ENCODE measurements around the gene ALOXE3.
"Not testable (repeated sequence)": the region's sequence is repeated elsewhere in the genome, so short reads cannot be mapped to it uniquely, and the experiment has no call there.

The ALOXE3 gene

DNA sequence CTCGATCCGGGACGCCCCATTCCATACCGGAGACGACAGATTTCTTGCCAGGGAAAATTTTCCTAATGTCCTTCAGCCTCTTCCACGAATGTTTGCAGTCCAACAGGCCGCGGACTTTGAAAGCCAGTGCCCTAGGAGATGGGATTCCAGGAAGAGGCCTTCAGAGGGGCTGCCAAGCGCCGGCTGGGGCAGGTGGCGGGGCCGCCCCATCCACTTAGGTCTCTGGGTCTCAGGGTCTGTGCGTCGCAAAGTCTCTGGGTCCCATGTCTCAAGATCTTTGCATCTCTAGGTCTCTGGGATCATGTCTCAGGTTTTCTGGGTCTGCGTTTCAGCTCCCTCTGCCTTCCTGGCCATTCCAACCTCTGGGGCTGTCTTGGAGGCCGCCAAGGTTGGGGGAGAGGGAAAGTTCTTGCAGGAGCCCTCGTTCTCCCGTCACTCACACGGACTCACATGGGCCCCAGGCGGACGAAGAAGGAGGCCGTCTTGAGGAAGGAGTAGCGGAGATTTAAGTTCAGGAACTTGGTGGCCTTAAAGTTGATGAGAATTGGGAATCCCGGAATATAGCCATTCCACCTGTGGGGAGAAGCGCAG, 38.0 kb downstream of the ALOXE3 start:
- no peak for DNase-seq (ENCODE audit: extremely low spot score)
- no peak for TF ChIP-seq BHLHE40 (IDR thresholded peaks at IDR 0.05; ENCODE audit: borderline replicate concordance)
- TF ChIP-seq L3MBTL2 (conservative IDR thresholded peaks at IDR 0.05), result peak; percentile 60; the same call in 1 of the 2 replicates
- POLR2A ChIA-PET, result interaction anchor here (1.0 kb wide), 1 partner anchor 18 kb away, joined by 4 read pairs; no protein-coding TSS in a partner anchor
- CTCF ChIA-PET, result interaction anchor here (0.6 to 2.1 kb wide), 5 partner anchors 10 to 838 kb away, joined by 3 to 8 read pairs (median 3); no protein-coding TSS in a partner anchor

DNA sequence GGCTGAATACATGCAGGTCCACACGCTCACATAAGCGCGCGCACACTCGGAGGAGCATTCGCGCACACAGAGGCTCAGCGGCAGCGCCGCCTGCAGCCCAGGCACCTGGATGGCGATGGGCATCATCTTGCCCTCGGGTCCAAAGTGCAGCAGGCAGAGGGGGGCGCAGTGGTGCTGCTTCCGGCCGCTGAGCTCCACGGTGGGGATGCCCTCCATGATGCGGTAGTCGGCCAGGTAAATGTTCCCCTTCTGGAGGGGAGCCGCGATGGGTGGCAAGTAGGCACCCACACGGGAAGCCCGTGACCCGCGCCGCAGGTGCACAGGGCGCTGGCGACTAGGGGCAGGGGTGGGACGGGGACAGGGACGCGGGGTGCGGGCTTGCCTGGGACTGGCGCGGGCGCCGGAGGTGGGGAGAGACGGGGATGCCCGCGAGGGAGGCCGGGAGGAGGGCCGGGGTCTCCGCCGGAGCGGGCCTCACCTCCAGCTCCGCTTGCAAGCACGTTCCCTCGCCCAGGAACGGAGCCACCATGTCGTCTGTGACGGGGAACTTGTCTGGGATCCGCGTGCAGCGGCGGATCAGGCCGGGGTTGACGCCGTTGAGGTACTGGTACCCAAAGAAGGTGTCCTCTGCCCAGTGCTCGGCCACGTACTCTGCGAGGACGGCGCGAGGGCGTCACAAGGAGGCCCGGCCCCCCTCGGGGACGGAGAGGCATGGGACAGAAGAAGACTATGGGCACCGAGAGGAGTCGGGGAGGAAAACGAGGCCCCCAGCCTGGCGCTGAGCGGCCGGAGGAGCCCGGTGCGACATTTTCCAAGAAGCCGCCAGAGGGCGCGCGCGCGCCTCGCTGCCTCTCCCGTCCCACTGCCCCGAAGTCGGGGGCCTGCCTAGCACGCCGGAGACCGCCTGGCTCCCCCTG, 38.8 kb downstream of the ALOXE3 start:
- POLR2A ChIA-PET, result interaction anchor here (0.7 to 1.0 kb wide), 3 partner anchors 11 to 18 kb away, joined by 4 read pairs; no protein-coding TSS in a partner anchor
- TF ChIP-seq ELF4 (IDR thresholded peaks at IDR 0.05), result no peak
- TF ChIP-seq L3MBTL2 (conservative IDR thresholded peaks at IDR 0.05), result peak; percentile 59
- TF ChIP-seq SUZ12 (IDR thresholded peaks at IDR 0.05), result no peak
- no peak for TF ChIP-seq LEF1 (IDR thresholded peaks at IDR 0.05; ENCODE audit: borderline replicate concordance)
- no peak for TF ChIP-seq SP1 (IDR thresholded peaks at IDR 0.05)
- CTCF ChIA-PET, result interaction anchor here (0.7 to 2.1 kb wide), 7 partner anchors 9 to 83 kb away, joined by 3 to 8 read pairs (median 3); no protein-coding TSS in a partner anchor
- peak; percentile 90 for DNase-seq (ENCODE audit: extremely low spot score)

DNA sequence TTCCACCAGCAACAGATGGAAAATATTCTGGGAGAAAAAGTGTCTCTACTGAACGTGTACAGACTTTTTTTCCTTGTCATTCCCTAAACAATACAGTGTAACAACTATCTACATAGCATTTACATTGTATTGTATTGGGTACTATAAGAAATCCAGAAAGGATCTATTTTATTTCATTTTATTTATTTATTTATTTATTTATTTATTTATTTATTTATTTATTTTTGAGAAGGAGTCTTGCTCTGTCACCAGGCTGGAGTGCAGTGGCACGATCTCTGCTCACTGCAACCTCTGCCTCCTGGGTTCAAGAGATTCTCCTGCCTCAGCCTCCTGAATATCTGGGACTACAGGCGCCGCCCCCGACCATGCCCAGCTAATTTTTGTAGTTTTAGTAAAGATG, 40.4 kb downstream of the ALOXE3 start:
- POLR2A ChIA-PET; DNase-seq (ENCODE audit: extremely low spot score): not testable (repeated sequence)
- CTCF ChIA-PET, result interaction anchor here (0.9 to 1.0 kb wide), 2 partner anchors 15 to 41 kb away, joined by 3 read pairs; no protein-coding TSS in a partner anchor

DNA sequence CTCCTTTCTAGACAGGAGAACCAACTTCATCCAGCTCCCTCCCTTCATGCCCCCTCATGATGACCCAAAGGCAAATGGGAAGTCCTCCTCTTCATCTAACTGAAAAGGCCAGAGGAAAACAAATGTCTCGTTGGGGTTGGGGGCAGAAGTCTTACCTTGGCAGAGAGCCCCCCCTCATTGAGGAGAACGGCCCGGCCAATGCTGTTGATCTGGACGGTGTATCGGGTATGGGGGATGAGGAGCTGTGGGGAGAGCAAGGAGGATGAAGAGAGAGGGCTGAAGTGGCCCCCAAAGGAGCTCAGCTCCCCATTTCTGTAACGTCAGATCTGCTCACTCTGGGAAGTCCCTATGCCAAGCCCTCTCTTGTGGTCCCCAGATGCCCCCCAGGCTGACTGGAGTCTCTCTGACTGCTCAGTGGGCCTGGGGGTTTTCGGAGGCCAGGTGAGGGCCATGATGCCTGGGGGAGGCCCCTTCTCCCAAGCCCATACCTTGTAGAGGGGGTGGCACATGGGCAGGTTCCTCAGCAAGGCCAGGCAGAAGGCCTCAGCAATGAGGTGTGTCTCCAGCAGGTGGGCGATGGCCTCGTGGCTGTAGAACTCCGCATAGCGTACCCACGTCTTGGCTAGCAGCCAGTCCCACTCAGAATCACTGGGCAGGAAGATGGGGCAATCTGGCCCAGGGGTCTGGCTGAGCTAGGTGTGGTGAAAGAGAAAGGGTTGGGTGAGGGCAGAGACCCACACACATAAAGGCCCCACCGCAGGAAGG, 41.6 kb downstream of the ALOXE3 start:
- no peak for DNase-seq (ENCODE audit: extremely low spot score)
- CTCF ChIA-PET, result interaction anchor here (0.6 to 1.9 kb wide), 6 partner anchors 14 to 1519 kb away, joined by 3 to 5 read pairs (median 4); no protein-coding TSS in a partner anchor
- POLR2A ChIA-PET, result interaction anchor here (1.0 kb wide), 1 partner anchor 97 kb away, joined by 3 read pairs; no protein-coding TSS in a partner anchor
- no peak for TF ChIP-seq FOXK2 (IDR thresholded peaks at IDR 0.05)
- TF ChIP-seq ELF4 (IDR thresholded peaks at IDR 0.05), result no peak
- TF ChIP-seq HDGF (IDR thresholded peaks at IDR 0.05; ENCODE audit: borderline replicate concordance), result no peak
- no peak for TF ChIP-seq FOXM1 (IDR thresholded peaks at IDR 0.05; ENCODE audit: borderline replicate concordance)
- TF ChIP-seq L3MBTL2 (conservative IDR thresholded peaks at IDR 0.05), result no peak
- TF ChIP-seq NFRKB (IDR thresholded peaks at IDR 0.05), result no peak
- TF ChIP-seq, protein P1, sequence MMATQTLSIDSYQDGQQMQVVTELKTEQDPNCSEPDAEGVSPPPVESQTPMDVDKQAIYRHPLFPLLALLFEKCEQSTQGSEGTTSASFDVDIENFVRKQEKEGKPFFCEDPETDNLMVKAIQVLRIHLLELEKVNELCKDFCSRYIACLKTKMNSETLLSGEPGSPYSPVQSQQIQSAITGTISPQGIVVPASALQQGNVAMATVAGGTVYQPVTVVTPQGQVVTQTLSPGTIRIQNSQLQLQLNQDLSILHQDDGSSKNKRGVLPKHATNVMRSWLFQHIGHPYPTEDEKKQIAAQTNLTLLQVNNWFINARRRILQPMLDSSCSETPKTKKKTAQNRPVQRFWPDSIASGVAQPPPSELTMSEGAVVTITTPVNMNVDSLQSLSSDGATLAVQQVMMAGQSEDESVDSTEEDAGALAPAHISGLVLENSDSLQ (IDR thresholded peaks at IDR 0.05), result no peak
- no peak for TF ChIP-seq ARNT (IDR thresholded peaks at IDR 0.05)
- TF ChIP-seq ZNF384 (IDR thresholded peaks at IDR 0.05), result no peak
- TF ChIP-seq BHLHE40 (IDR thresholded peaks at IDR 0.05; ENCODE audit: borderline replicate concordance), result no peak
- TF ChIP-seq SP1 (IDR thresholded peaks at IDR 0.05), result no peak
- TF ChIP-seq FOXA1 (IDR thresholded peaks at IDR 0.05), result no peak
- no peak for TF ChIP-seq LEF1 (IDR thresholded peaks at IDR 0.05; ENCODE audit: borderline replicate concordance)
- TF ChIP-seq SUZ12 (IDR thresholded peaks at IDR 0.05), result no peak
- no peak for TF ChIP-seq TARDBP (IDR thresholded peaks at IDR 0.05)
- TF ChIP-seq CTBP1 (IDR thresholded peaks at IDR 0.05; ENCODE audit: borderline replicate concordance), result no peak

DNA sequence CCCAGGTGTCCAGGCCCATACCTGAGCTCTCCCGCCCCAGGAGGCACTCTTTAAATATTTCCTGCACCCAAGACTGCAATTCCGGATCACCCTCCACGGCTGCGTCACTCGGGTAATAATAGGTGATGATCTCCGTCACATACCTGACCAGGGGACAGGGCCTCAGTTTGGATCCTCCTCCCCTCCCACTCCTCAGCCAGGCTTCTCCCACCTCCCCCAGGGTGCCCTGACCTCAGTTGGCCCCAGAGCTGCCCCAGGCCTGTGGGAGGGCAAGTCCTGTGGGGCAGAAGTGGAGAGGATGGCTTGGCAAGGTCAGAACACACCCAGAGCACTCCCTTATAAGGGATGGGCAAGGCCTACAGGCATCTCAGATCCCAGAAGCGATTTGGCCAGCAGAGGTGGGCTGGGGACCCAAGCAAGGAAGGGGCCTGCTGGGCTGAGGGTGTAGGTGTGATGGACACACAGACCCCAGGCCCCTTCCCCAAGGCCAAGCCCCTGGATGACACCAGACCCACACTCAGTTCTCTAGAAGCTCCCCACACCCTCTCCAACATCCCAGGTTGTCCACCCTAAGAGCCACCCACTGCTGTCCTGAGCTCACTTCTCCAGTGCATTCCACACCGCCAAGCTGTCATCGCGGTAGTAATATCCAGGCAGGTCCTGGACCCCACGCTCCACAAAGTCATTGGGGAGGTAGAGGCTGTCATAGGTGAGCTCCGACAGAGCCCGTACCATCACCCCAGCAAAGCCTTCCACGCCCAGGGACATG, 42.6 kb downstream of the ALOXE3 start:
- TF ChIP-seq LEF1 (IDR thresholded peaks at IDR 0.05; ENCODE audit: borderline replicate concordance) (no peak), CTBP1 (IDR thresholded peaks at IDR 0.05; ENCODE audit: borderline replicate concordance) (no peak), FOXM1 (IDR thresholded peaks at IDR 0.05; ENCODE audit: borderline replicate concordance) (no peak), ARNT (IDR thresholded peaks at IDR 0.05) (no peak), BHLHE40 (IDR thresholded peaks at IDR 0.05; ENCODE audit: borderline replicate concordance) (no peak)
- TF ChIP-seq, protein P1 (IDR thresholded peaks at IDR 0.05), result no peak
- ChIA-PET CTCF (interaction anchor here (1.0 to 1.9 kb wide), 4 partner anchors 7 to 43 kb away, joined by 3 to 5 read pairs (median 4); no protein-coding TSS in a partner anchor), POLR2A (interaction anchor here (1.0 kb wide), 1 partner anchor 98 kb away, joined by 3 read pairs; no protein-coding TSS in a partner anchor)
- no peak for DNase-seq (ENCODE audit: extremely low spot score)

DNA sequence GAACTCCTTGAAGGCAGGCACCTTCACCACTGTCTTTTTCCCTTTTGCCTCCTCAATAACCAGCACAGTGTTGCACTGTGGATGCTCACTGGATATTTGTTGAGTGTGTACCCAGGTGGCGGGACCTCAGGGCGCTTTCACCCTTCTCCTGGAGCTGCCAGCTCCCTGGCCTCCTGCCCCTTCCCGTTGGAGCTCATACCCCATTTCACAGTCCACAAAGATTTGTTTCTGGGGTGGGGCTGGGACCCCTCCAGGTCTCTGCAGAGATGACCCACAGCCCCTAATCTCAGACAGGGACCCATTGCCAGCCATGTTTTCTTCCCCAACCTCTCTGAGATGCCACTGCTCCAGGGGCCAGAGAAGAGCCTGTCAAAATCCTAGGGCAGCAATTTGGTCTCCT, 43.2 kb downstream of the ALOXE3 start:
- no peak for DNase-seq (ENCODE audit: extremely low spot score)
- no peak for TF ChIP-seq SP1 (IDR thresholded peaks at IDR 0.05)
- TF ChIP-seq, protein P1 (IDR thresholded peaks at IDR 0.05), result no peak
- TF ChIP-seq L3MBTL2 (conservative IDR thresholded peaks at IDR 0.05), result no peak
- TF ChIP-seq NFRKB (IDR thresholded peaks at IDR 0.05), result no peak
- TF ChIP-seq BHLHE40 (IDR thresholded peaks at IDR 0.05; ENCODE audit: borderline replicate concordance), result no peak
- TF ChIP-seq FOXK2 (IDR thresholded peaks at IDR 0.05), result no peak
- no peak for TF ChIP-seq LEF1 (IDR thresholded peaks at IDR 0.05; ENCODE audit: borderline replicate concordance)
- no peak for TF ChIP-seq ARNT (IDR thresholded peaks at IDR 0.05)
- no peak for TF ChIP-seq TARDBP (IDR thresholded peaks at IDR 0.05)
- TF ChIP-seq CTBP1 (IDR thresholded peaks at IDR 0.05; ENCODE audit: borderline replicate concordance), result no peak
- TF ChIP-seq FOXM1 (IDR thresholded peaks at IDR 0.05; ENCODE audit: borderline replicate concordance), result no peak
- no peak for TF ChIP-seq FOXA1 (IDR thresholded peaks at IDR 0.05)
- no peak for TF ChIP-seq ZNF384 (IDR thresholded peaks at IDR 0.05)
- TF ChIP-seq ELF4 (IDR thresholded peaks at IDR 0.05), result no peak
- TF ChIP-seq SUZ12 (IDR thresholded peaks at IDR 0.05), result no peak
- no peak for TF ChIP-seq HDGF (IDR thresholded peaks at IDR 0.05; ENCODE audit: borderline replicate concordance)
- ChIA-PET POLR2A (no interaction called here), CTCF (interaction anchor here (1.0 to 2.1 kb wide), 3 partner anchors 8 to 18 kb away, joined by 3 to 24 read pairs (median 3); no protein-coding TSS in a partner anchor)
